Spleen (tissue), 11 donors: ENCODE measurements around the gene TMEM138. TPM values are rescaled to one million over a fixed set of nuclear protein-coding genes. Genes with fewer than 3 reads are reported as not detected.

ENCODE experiments used
- DNase-seq: peaks from one replicate; pipeline ENCODE4 v3.0.0-alpha.2; 2020
- H3K27ac ChIP-seq, 8 donors: fragments of 200-600 bp; sonication (generic) in 7 of 8; 1 replicate in 4 of 8; 2 replicates in 4 of 8; pipeline versions ENCODE4 v1.5.0 to v1.8.0; 2016 to 2021; ENCODE audit warnings: inconsistent platforms in 4 of 8, mild to moderate bottlenecking in 4 of 8, moderate library complexity in 1 of 8
- H3K27me3 ChIP-seq, 7 donors: fragments of 200-600 bp; sonication (generic) in 6 of 7; replicated peaks in 1 of 7; 1 replicate in 4 of 7; 2 replicates in 3 of 7; pipeline versions ENCODE4 v1.5.0 to v1.8.0; 2016 to 2021; ENCODE audit warnings: inconsistent platforms in 3 of 7, mild to moderate bottlenecking in 1 of 7
- H3K36me3 ChIP-seq, 6 donors: fragments of 200-600 bp; sonication (generic) in 5 of 6; 1 replicate in 4 of 6; 2 replicates in 2 of 6; pipeline versions ENCODE4 v1.5.0 to v1.8.0; 2016 to 2021; ENCODE audit warnings: inconsistent platforms in 2 of 6
- H3K4me1 ChIP-seq, 6 donors: fragments of 200-600 bp; sonication (generic) in 5 of 6; 1 replicate in 3 of 6; 2 replicates in 3 of 6; pipeline versions ENCODE4 v1.5.0 to v1.8.0; 2016 to 2021; ENCODE audit warnings: inconsistent platforms in 3 of 6
- H3K4me3 ChIP-seq, 8 donors: fragments of 200-600 bp; sonication (generic) in 7 of 8; 1 replicate in 4 of 8; 2 replicates in 4 of 8; pipeline versions ENCODE4 v1.5.0 to v1.8.0; 2016 to 2021; ENCODE audit warnings: inconsistent platforms in 4 of 8, mild to moderate bottlenecking in 4 of 8, moderate library complexity in 2 of 8
- H3K9me3 ChIP-seq, 8 donors: fragments of 200-600 bp; sonication (generic) in 7 of 8; 1 replicate in 4 of 8; 2 replicates in 4 of 8; pipeline versions ENCODE4 v1.5.0 to v1.8.0; 2016 to 2021; ENCODE audit warnings: inconsistent platforms in 4 of 8
- POLR2A ChIP-seq, 3 donors: fragments of 450-650 bp; IDR thresholded peaks; one replicate each; pipeline ENCODE4 v1.5.1; 2017; ENCODE audit warnings: antibody characterized with exemption in 3 of 3, mild to moderate bottlenecking in 1 of 3
- POLR2AphosphoS5 ChIP-seq, 3 donors: sonication (generic); formaldehyde crosslinking; IDR thresholded peaks; one replicate each; pipeline ENCODE4 v1.5.1; 2017; ENCODE audit warnings: antibody characterized with exemption in 3 of 3
- WGBS, 5 donors: extraction: QIAGEN DNeasy Blood & Tissue Kit in 3 of 5; methylation state at CpG; one replicate each; pipeline versions ENCODE4 v1.1.5 to v1.1.7; 2013 to 2018; 5-methylcytosine and 5-hydroxymethylcytosine counted together
- intact Hi-C: fragments of 100-400 bp; cut with DNase I; formaldehyde crosslinking; loops from one replicate; pipeline ENCODE4 v1.15.0; 2023; ENCODE audit warnings: low total_unique reads
- polyA plus RNA-seq, 3 donors: library from polyadenylated mRNA; stranded (reverse); fragments of 200-250 nt; gene quantifications; one replicate each; pipeline ENCODE4 v1.2.1, GENCODE V29; 2013
- total RNA-seq, 7 donors: library from RNA; depleted of rRNA in 3 of 7; stranded (reverse); fragments of >200 nt in 3 of 7; fragmentation: NEBNext Ultra II Directional in 4 of 7; extraction: Animal tissue kit (Norgen Biotek cat#: 25700) in 4 of 7; gene quantifications; one replicate each; pipeline versions ENCODE4 v1.1.0 to v1.2.1, GENCODE V29; 2016 to 2021
- TF ChIP-seq, protein P1 (sequence below), 11 experiments: fragments of 200-600 bp in 7 of 11; fragments of 450-650 bp in 4 of 11; sonication (generic) in 4 of 11; IDR thresholded peaks in 8 of 11; conservative IDR thresholded peaks in 3 of 11; 1 replicate in 7 of 11; 2 replicates in 4 of 11; pipeline versions ENCODE4 v1.4.0 to v1.8.0; 2016 to 2021; ENCODE audit warnings: antibody characterized with exemption in 11 of 11, inconsistent platforms in 4 of 11, mild to moderate bottlenecking in 1 of 11
- donor health status: healthy with polysubstance abuse.
- donor health status: DM: no; HTN: no; CAD: no; lungs with moderate emphysema.
- donor health status: DM: no; HTN: no; CAD: no.
- donor health status: Bipolar disorder and iron deficiency.
- donor health status: healthy.
- donor health status: DM: no; HTN: no; CAD: no.
- donor health status: DM: yes; HTN: yes; CAD: no.

Gene TMEM138
- total and polyA plus RNA-seq, 10 donors = 26.8 to 53.9 (median 42.5) TPM

- no peak for TF ChIP-seq POLR2AphosphoS5 (IDR thresholded peaks at IDR 0.05)
- no peak for TF ChIP-seq POLR2A (IDR thresholded peaks at IDR 0.05)
- TF ChIP-seq, protein P1, sequence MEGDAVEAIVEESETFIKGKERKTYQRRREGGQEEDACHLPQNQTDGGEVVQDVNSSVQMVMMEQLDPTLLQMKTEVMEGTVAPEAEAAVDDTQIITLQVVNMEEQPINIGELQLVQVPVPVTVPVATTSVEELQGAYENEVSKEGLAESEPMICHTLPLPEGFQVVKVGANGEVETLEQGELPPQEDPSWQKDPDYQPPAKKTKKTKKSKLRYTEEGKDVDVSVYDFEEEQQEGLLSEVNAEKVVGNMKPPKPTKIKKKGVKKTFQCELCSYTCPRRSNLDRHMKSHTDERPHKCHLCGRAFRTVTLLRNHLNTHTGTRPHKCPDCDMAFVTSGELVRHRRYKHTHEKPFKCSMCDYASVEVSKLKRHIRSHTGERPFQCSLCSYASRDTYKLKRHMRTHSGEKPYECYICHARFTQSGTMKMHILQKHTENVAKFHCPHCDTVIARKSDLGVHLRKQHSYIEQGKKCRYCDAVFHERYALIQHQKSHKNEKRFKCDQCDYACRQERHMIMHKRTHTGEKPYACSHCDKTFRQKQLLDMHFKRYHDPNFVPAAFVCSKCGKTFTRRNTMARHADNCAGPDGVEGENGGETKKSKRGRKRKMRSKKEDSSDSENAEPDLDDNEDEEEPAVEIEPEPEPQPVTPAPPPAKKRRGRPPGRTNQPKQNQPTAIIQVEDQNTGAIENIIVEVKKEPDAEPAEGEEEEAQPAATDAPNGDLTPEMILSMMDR (IDR thresholded peaks at IDR 0.05 in 8 of 11, conservative IDR thresholded peaks at IDR 0.05 in 3 of 11) = no peak
- no peaks in the 10 kb centered on the region for H3K9me3 ChIP-seq
- intact Hi-C loops = loop anchor here (2.0 to 10.0 kb wide), 2 partner anchors 47 to 87 kb away; partner anchors contain the start of gene CPSF7
Observed at GRCh38 chr11:61337706-61338470, 24.3 kb upstream of the TMEM138 start.

DNA sequence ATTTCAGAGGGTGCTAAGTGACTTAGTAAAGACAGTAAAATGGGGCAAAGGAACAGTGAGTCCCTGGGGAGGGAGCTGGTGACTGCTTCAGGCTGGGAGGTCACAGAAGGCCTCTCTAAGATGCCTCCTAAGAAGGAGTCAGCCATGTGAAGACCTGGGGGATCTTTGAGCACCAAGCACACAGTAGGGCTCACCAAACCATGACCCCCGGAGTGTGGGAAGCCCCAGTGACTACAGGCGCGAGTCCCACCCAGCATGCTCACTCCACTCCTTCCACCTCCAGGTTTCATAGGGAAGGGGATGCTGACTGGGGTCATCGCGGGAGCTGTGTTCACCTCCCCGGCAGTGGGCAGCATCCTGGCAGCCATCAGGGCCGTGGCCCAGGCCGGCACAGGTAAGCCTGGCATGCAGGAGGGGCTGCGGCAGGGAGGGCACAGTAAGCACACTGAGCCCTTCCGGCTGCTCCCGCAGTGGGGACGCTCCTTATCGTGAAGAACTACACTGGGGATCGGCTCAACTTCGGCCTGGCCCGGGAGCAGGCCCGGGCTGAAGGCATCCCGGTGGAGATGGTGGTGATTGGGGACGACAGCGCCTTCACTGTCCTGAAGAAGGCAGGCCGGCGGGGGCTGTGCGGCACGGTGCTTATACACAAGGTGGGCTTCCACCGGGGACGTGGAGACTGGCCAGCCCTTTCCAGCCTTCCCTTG is 23.2 kb upstream of the TMEM138 start:
- TF ChIP-seq POLR2AphosphoS5 (IDR thresholded peaks at IDR 0.05) (peak in 1 of 3 donors; percentile 12), POLR2A (IDR thresholded peaks at IDR 0.05) (no peak)
- intact Hi-C loops = loop anchor here (10.0 kb wide), 1 partner anchor 86 kb away; the partner anchor contains the start of gene CPSF7
- H3K9me3 ChIP-seq = no peaks in the 10 kb centered on the region
- DNase-seq = peak; percentile 62
- no peaks in the 10 kb centered on the region for H3K27me3 ChIP-seq
- WGBS, 5 donors = 91 to 96% (median 93%) methylated on average over 22 to 26 of the region's 26 CpGs
- H3K4me1 ChIP-seq = peaks cover 11 to 41% (median 26%) of the 10 kb centered on the region in 6 donors
- no peak overlapping the region for H3K27ac ChIP-seq
- no peak overlapping the region for H3K4me3 ChIP-seq
- peaks cover 0 to 56% (median 0%) of the 10 kb centered on the region in 6 donors for H3K36me3 ChIP-seq

More at GRCh38 chr11:61337706-61338470, 24.3 kb upstream of the TMEM138 start:
- DNase-seq = no peak
- H3K36me3 ChIP-seq = peaks cover 0 to 47% (median 0%) of the 10 kb centered on the region in 6 donors
- H3K4me1 ChIP-seq = peaks cover 14 to 44% (median 27%) of the 10 kb centered on the region in 6 donors
- H3K27me3 ChIP-seq = no peaks in the 10 kb centered on the region
- H3K27ac ChIP-seq = no peak overlapping the region
- no peak overlapping the region for H3K4me3 ChIP-seq
- WGBS, 5 donors = 92 to 97% (median 93%) methylated on average over 12 to 15 of the region's 15 CpGs

DNA sequence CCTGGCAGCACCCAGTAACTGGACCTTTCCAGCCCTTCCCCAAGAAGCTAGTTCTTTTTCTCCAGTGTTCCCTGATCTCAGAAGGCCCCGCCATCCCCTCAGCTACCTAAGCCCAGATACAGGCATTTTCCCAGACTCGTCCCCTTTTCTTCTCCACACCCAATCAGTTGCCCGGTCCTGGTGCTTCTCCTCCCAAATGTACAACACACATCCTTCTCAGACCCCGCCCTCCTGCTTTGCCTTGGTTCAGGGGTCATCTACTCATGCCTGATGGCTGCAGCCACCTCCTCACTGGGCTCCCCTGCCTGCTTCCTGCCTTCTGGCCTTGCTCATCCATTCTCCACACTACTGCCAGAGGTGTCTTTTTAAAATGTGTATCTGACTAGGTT is 22.7 kb upstream of the TMEM138 start:
- H3K27ac ChIP-seq = no peak overlapping the region
- 89 to 95% (median 91%) methylated on average over 4 of the region's 4 CpGs for WGBS, 5 donors
- no peaks in the 10 kb centered on the region for H3K27me3 ChIP-seq
- peaks cover 0 to 61% (median 0%) of the 10 kb centered on the region in 6 donors for H3K36me3 ChIP-seq
- TF ChIP-seq, protein P1 (IDR thresholded peaks at IDR 0.05 in 8 of 11, conservative IDR thresholded peaks at IDR 0.05 in 3 of 11) = no peak
- TF ChIP-seq POLR2A (IDR thresholded peaks at IDR 0.05) (no peak), POLR2AphosphoS5 (IDR thresholded peaks at IDR 0.05) (no peak)
- DNase-seq = no peak
- intact Hi-C loops = loop anchor here (10.0 kb wide), 1 partner anchor 85 kb away; the partner anchor contains the start of gene CPSF7
- H3K4me1 ChIP-seq = peaks cover 11 to 37% (median 25%) of the 10 kb centered on the region in 6 donors
- no peaks in the 10 kb centered on the region for H3K9me3 ChIP-seq
- H3K4me3 ChIP-seq = no peak overlapping the region

GRCh38 chr11:61340979-61341378 is 21.2 kb upstream of the TMEM138 start:
- no peak for DNase-seq

More at GRCh38 chr11:61340979-61341378, 21.2 kb upstream of the TMEM138 start:
- Histone ChIP-seq H3K9me3 (no peaks in the 10 kb centered on the region), H3K4me1 (peaks cover 18 to 40% (median 28%) of the 10 kb centered on the region in 6 donors), H3K4me3 (no peak overlapping the region), H3K27ac (no peak overlapping the region), H3K27me3 (no peaks in the 10 kb centered on the region), H3K36me3 (peaks cover 0 to 75% (median 0%) of the 10 kb centered on the region in 6 donors)
- TF ChIP-seq POLR2AphosphoS5 (IDR thresholded peaks at IDR 0.05) (no peak), POLR2A (IDR thresholded peaks at IDR 0.05) (no peak)
- TF ChIP-seq, protein P1 (IDR thresholded peaks at IDR 0.05 in 8 of 11, conservative IDR thresholded peaks at IDR 0.05 in 3 of 11) = no peak
- intact Hi-C loops = no loop called here
- 86 to 98% (median 95%) methylated on average over 2 of the region's 2 CpGs for WGBS, 5 donors
